ENCODE measurements around the gene RNASE7. TPM values are rescaled to one million over a fixed set of nuclear protein-coding genes. Genes with fewer than 3 reads are reported as not detected.
A peak's percentile ranks its signal among the peaks of the same experiment; 100 is the strongest.

Gene RNASE7
- total RNA-seq, 1 donor from 2014 or later, result not detected

- FAIRE-seq (no peak), DNase-seq (ENCODE audit: low read depth) (no peak)
- H3K27me3 Mint-ChIP-seq (ENCODE audit: low read depth, unreplicated experiment), result peaks cover 42% of the 10 kb centered on the region
- Histone ChIP-seq H3K79me2 (ENCODE audit: insufficient read depth, low read length) (no peaks in the 10 kb centered on the region), H3K27ac (ENCODE audit: low read depth, low read length) (no peak overlapping the region), H4K20me1 (ENCODE audit: insufficient read depth, low read length) (no peaks in the 10 kb centered on the region), H2AFZ (ENCODE audit: low read depth, low read length) (no peak overlapping the region), H3K36me3 (ENCODE audit: insufficient read depth, low read length) (no peaks in the 10 kb centered on the region), H3K9ac (ENCODE audit: low read length) (no peak overlapping the region), H3K9me3 (ENCODE audit: insufficient read depth, low read depth, low read length) (no peaks in the 10 kb centered on the region), H3K4me2 (ENCODE audit: low read length) (no peak overlapping the region), H3K27me3 (ENCODE audit: insufficient read depth, low read length) (peaks cover 23% of the 10 kb centered on the region), H3K4me3 (ENCODE audit: insufficient read depth, low read depth, low read length) (no peak overlapping the region), H3K4me1 (ENCODE audit: insufficient read depth, low read length) (peaks cover 7% of the 10 kb centered on the region)
- peak overlapping the region; percentile 59 for H3K4me3 Mint-ChIP-seq (ENCODE audit: unreplicated experiment)
- H3K9me3 Mint-ChIP-seq (ENCODE audit: unreplicated experiment), result peaks cover 5% of the 10 kb centered on the region
- TF ChIP-seq, protein P1, sequence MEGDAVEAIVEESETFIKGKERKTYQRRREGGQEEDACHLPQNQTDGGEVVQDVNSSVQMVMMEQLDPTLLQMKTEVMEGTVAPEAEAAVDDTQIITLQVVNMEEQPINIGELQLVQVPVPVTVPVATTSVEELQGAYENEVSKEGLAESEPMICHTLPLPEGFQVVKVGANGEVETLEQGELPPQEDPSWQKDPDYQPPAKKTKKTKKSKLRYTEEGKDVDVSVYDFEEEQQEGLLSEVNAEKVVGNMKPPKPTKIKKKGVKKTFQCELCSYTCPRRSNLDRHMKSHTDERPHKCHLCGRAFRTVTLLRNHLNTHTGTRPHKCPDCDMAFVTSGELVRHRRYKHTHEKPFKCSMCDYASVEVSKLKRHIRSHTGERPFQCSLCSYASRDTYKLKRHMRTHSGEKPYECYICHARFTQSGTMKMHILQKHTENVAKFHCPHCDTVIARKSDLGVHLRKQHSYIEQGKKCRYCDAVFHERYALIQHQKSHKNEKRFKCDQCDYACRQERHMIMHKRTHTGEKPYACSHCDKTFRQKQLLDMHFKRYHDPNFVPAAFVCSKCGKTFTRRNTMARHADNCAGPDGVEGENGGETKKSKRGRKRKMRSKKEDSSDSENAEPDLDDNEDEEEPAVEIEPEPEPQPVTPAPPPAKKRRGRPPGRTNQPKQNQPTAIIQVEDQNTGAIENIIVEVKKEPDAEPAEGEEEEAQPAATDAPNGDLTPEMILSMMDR (IDR thresholded peaks at IDR 0.05; ENCODE audit: insufficient read depth, low read depth, low read length), result no peak
- no peak overlapping the region for H3K27ac Mint-ChIP-seq (ENCODE audit: unreplicated experiment)
- H3K36me3 Mint-ChIP-seq (ENCODE audit: low read depth, unreplicated experiment), result peaks cover 4% of the 10 kb centered on the region
- H3K4me1 Mint-ChIP-seq (ENCODE audit: low read depth, unreplicated experiment), result peaks cover 13% of the 10 kb centered on the region
Observed at GRCh38 chr14:21026274-21026987, 15.7 kb upstream of the RNASE7 start.

GRCh38 chr14:21026988-21027315 is 15.2 kb upstream of the RNASE7 start:
- H3K27ac Mint-ChIP-seq (ENCODE audit: unreplicated experiment), result no peak overlapping the region
- H3K4me3 Mint-ChIP-seq (ENCODE audit: unreplicated experiment), result no peak overlapping the region
- peaks cover 20% of the 10 kb centered on the region for H3K27me3 ChIP-seq (ENCODE audit: insufficient read depth, low read length)
- H4K20me1 ChIP-seq (ENCODE audit: insufficient read depth, low read length), result no peaks in the 10 kb centered on the region
- no peak overlapping the region for H3K4me2 ChIP-seq (ENCODE audit: low read length)
- peaks cover 7% of the 10 kb centered on the region for H3K4me1 ChIP-seq (ENCODE audit: insufficient read depth, low read length)
- H2AFZ ChIP-seq (ENCODE audit: low read depth, low read length), result no peak overlapping the region
- H3K9me3 ChIP-seq (ENCODE audit: insufficient read depth, low read depth, low read length), result no peaks in the 10 kb centered on the region
- H3K9ac ChIP-seq (ENCODE audit: low read length), result no peak overlapping the region
- no peak for TF ChIP-seq EZH2 (IDR thresholded peaks at IDR 0.05; ENCODE audit: insufficient read depth, low read length)
- TF ChIP-seq, protein P1 (IDR thresholded peaks at IDR 0.05; ENCODE audit: insufficient read depth, low read depth, low read length), result no peak
- no peaks in the 10 kb centered on the region for H3K79me2 ChIP-seq (ENCODE audit: insufficient read depth, low read length)
- no peaks in the 10 kb centered on the region for H3K36me3 ChIP-seq (ENCODE audit: insufficient read depth, low read length)
- peaks cover 6% of the 10 kb centered on the region for H3K9me3 Mint-ChIP-seq (ENCODE audit: unreplicated experiment)
- peaks cover 43% of the 10 kb centered on the region for H3K27me3 Mint-ChIP-seq (ENCODE audit: low read depth, unreplicated experiment)
- H3K27ac ChIP-seq (ENCODE audit: low read depth, low read length), result no peak overlapping the region
- H3K4me1 Mint-ChIP-seq (ENCODE audit: low read depth, unreplicated experiment), result peaks cover 13% of the 10 kb centered on the region
- DNase-seq (ENCODE audit: low read depth) (no peak), FAIRE-seq (no peak)
- peaks cover 3% of the 10 kb centered on the region for H3K36me3 Mint-ChIP-seq (ENCODE audit: low read depth, unreplicated experiment)
- H3K4me3 ChIP-seq (ENCODE audit: insufficient read depth, low read depth, low read length), result no peak overlapping the region

GRCh38 chr14:21029917-21030316 is 12.2 kb upstream of the RNASE7 start, which contains the start of gene TPPP2:
Gene TPPP2, plus strand, starts transcription at chr14:21030217. Its CDS starts 365 bp downstream, at chr14:21030582.
- H4K20me1 ChIP-seq (ENCODE audit: insufficient read depth, low read length), result no peaks in the 10 kb centered on the region
- Mint-ChIP-seq H3K36me3 (ENCODE audit: low read depth, unreplicated experiment) (no peaks in the 10 kb centered on the region), H3K27me3 (ENCODE audit: low read depth, unreplicated experiment) (peaks cover 45% of the 10 kb centered on the region), H3K4me3 (ENCODE audit: unreplicated experiment) (no peak within 1 kb of the TSS), H3K9me3 (ENCODE audit: unreplicated experiment) (peaks cover 6% of the 10 kb centered on the region), H3K4me1 (ENCODE audit: low read depth, unreplicated experiment) (peaks cover 9% of the 10 kb centered on the region), H3K27ac (ENCODE audit: unreplicated experiment) (peak within 1 kb of the TSS; percentile 36)
- H3K27ac ChIP-seq (ENCODE audit: low read depth, low read length), result no peak within 1 kb of the TSS
- H3K4me1 ChIP-seq (ENCODE audit: insufficient read depth, low read length), result peaks cover 2% of the 10 kb centered on the region
- no peak within 1 kb of the TSS for H3K4me2 ChIP-seq (ENCODE audit: low read length)
- no peak within 1 kb of the TSS for H2AFZ ChIP-seq (ENCODE audit: low read depth, low read length)
- DNase-seq (ENCODE audit: low read depth) (no peak), FAIRE-seq (no peak)
- no peak within 1 kb of the TSS for H3K9ac ChIP-seq (ENCODE audit: low read length)
- TF ChIP-seq EZH2 (IDR thresholded peaks at IDR 0.05; ENCODE audit: insufficient read depth, low read length), result no peak
- TF ChIP-seq, protein P1 (IDR thresholded peaks at IDR 0.05; ENCODE audit: insufficient read depth, low read depth, low read length), result no peak
- no peaks in the 10 kb centered on the region for H3K36me3 ChIP-seq (ENCODE audit: insufficient read depth, low read length)
- no peak within 1 kb of the TSS for H3K4me3 ChIP-seq (ENCODE audit: insufficient read depth, low read depth, low read length)
- no peaks in the 10 kb centered on the region for H3K9me3 ChIP-seq (ENCODE audit: insufficient read depth, low read depth, low read length)
- H3K79me2 ChIP-seq (ENCODE audit: insufficient read depth, low read length), result no peaks in the 10 kb centered on the region
- H3K27me3 ChIP-seq (ENCODE audit: insufficient read depth, low read length), result peaks cover 13% of the 10 kb centered on the region

All from astrocyte (in vitro differentiated cells and primary cell).